Ecto neural progenitor cell (in vitro differentiated cells): ENCODE results near the gene UTP3.
"Not testable (repeated sequence)": the region's sequence is repeated elsewhere in the genome, so short reads cannot be mapped to it uniquely, and the experiment has no call there.

Source experiments
- DNase-seq: peaks from one replicate; pipeline ENCODE4 v3.0.0-alpha.2; 2018; ENCODE audit warnings: low spot score

Gene UTP3

GRCh38 chr4:70687821-70688794 is at the start of gene UTP3:
Gene UTP3 (plus strand): TSS chr4:70688532. CDS start chr4:70688678, 146 bp downstream.
- DNase-seq: peak; percentile 96

- DNase-seq: no peak
Measured at GRCh38 chr4:70640192-70640591, 48.1 kb upstream of the UTP3 start.

GRCh38 chr4:70650741-70651140 is 37.6 kb upstream of the UTP3 start:
- not testable (repeated sequence) for DNase-seq

- no peak for DNase-seq
Measured at GRCh38 chr4:70651864-70652506, 36.3 kb upstream of the UTP3 start.

GRCh38 chr4:70654605-70655011 is 33.7 kb upstream of the UTP3 start:
- DNase-seq: no peak

- no peak for DNase-seq
Measured at GRCh38 chr4:70657326-70657725, 31.0 kb upstream of the UTP3 start.

- DNase-seq: no peak
Measured at GRCh38 chr4:70658418-70658817, 29.9 kb upstream of the UTP3 start.

GRCh38 chr4:70660106-70660505 is 28.2 kb upstream of the UTP3 start:
- DNase-seq: no peak

GRCh38 chr4:70661309-70661922 is 26.9 kb upstream of the UTP3 start:
- DNase-seq: not testable (repeated sequence)

GRCh38 chr4:70666369-70666768 is 22.0 kb upstream of the UTP3 start, which contains the start of gene JCHAIN:
Gene JCHAIN (minus strand): TSS chr4:70666508. CDS start chr4:70666490, 18 bp downstream.
- no peak for DNase-seq

- no peak for DNase-seq
Measured at GRCh38 chr4:70667740-70668535, 20.4 kb upstream of the UTP3 start.

- DNase-seq: no peak
Measured at GRCh38 chr4:70670332-70671014, 17.9 kb upstream of the UTP3 start.

GRCh38 chr4:70671091-70671490 is 17.2 kb upstream of the UTP3 start:
- DNase-seq: no peak

GRCh38 chr4:70674191-70674590 is 14.1 kb upstream of the UTP3 start:
- DNase-seq: no peak

- DNase-seq: no peak
Measured at GRCh38 chr4:70674731-70675130, 13.6 kb upstream of the UTP3 start.

- no peak for DNase-seq
Measured at GRCh38 chr4:70676554-70677090, 11.7 kb upstream of the UTP3 start.

- DNase-seq: no peak
Measured at GRCh38 chr4:70678383-70678999, 9.8 kb upstream of the UTP3 start.

GRCh38 chr4:70680934-70681333 is 7.4 kb upstream of the UTP3 start:
- DNase-seq: no peak

GRCh38 chr4:70681704-70682103 is 6.6 kb upstream of the UTP3 start:
- no peak for DNase-seq

GRCh38 chr4:70682142-70682541 is 6.2 kb upstream of the UTP3 start:
- DNase-seq: not testable (repeated sequence)
